ENCODE data around the gene RHO.
"Not testable (repeated sequence)": the region's sequence is repeated elsewhere in the genome, so short reads cannot be mapped to it uniquely, and the experiment has no call there.

RHO gene

DNA sequence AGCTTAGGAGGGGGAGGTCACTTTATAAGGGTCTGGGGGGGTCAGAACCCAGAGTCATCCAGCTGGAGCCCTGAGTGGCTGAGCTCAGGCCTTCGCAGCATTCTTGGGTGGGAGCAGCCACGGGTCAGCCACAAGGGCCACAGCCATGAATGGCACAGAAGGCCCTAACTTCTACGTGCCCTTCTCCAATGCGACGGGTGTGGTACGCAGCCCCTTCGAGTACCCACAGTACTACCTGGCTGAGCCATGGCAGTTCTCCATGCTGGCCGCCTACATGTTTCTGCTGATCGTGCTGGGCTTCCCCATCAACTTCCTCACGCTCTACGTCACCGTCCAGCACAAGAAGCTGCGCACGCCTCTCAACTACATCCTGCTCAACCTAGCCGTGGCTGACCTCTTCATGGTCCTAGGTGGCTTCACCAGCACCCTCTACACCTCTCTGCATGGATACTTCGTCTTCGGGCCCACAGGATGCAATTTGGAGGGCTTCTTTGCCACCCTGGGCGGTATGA lies at the start of gene RHO:
Gene RHO (plus strand): TSS at position 51 of the 512 bp plus-strand sequence. CDS start 95 bp downstream, at position 146.
- no peak for DNase-seq (ENCODE audit: low read depth in 2 of 2, low spot score in 1 of 2)

DNA sequence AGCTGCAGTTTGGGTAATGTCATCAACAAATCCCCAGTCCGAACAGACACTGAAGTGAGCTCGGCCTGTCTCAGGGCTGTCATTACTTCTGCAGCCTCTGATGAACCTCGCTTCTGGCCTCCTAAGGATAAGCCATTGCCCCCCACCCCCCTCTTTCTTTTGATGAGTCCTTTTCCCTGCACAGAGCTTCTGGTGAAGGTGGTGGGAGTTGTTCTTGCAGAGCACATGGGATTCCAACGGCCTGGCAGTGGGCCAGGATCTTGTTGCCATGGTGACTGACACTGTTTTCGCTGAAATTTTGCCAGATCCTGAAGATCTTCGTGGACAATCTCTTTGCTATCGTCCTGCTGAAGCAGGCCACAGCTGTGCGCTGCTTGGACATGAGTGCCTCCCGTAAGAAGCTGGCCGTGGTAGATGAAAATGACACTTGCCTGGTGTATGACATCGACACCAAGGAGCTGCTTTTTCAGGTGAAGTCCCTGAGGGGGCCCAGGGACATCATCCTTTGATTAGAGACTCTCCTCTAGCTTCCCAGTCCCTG lies 47.1 kb upstream of the RHO start:
- not testable (repeated sequence) for DNase-seq (ENCODE audit: low read depth in 2 of 2, low spot score in 1 of 2)

- no peak for DNase-seq (ENCODE audit: low read depth in 2 of 2, low spot score in 1 of 2)
These were observed 46.6 kb upstream of the RHO start for GRCh38 chr3:129481766-129482332.

GRCh38 chr3:129482721-129483120 lies 45.7 kb upstream of the RHO start:
- no peak for DNase-seq (ENCODE audit: low read depth in 2 of 2, low spot score in 1 of 2)

- no peak for DNase-seq (ENCODE audit: low read depth in 2 of 2, low spot score in 1 of 2)
These were observed 44.6 kb upstream of the RHO start for GRCh38 chr3:129483870-129484269.

- not testable (repeated sequence) for DNase-seq (ENCODE audit: low read depth in 2 of 2, low spot score in 1 of 2)
These were observed 43.3 kb upstream of the RHO start for GRCh38 chr3:129485146-129485545.

DNA sequence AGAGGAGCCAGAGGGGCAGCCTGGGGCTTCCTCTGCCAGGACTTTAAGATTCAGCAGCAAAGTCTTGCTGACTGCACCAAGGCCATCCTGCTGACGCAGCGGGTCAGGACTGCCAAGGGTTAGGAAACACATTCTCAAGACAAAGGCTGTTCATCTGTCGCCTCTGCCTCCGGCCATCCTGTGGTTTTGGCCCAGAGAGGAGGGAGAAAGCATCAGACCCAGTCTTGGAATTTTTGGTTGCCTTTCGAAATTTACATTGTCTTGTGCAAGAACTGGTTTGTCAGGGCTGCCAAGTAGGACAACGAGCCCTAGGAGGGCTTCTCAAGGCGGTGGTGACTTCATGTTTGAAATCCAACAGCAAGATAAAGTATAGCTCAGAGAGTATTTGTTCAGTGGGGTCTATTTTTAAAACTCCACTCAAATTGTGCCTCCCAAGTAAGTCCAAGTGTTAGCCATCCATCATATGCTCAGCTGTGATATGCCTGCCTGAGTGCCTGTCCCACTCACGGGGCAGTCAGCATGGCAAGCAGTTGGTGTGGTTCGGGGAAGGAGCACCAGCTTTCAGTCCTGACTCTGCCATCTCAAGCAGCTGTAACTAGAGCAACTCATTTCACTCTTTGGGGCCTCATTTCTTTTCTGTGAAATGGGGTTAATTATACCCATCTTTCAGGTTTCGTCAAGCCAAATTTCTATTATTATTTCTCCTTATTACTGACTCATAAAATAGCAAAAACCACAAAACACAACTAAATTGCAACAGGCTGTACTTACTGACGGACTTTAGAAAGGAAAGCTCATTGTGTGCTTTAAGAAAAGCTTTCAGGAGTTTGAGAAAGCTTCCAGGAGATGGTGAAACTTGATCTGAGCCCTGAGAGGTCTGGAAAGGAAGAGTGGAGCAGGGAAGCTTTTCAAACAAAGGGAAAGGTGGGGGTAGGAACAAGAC lies 42.4 kb upstream of the RHO start:
- no peak for DNase-seq (ENCODE audit: low read depth in 2 of 2, low spot score in 1 of 2)

- DNase-seq (ENCODE audit: low read depth in 2 of 2, low spot score in 1 of 2) = no peak
These were observed 41.8 kb upstream of the RHO start for GRCh38 chr3:129486664-129487035.

- DNase-seq (ENCODE audit: low read depth in 2 of 2, low spot score in 1 of 2) = no peak
These were observed 41.1 kb upstream of the RHO start for GRCh38 chr3:129487183-129487867.

DNA sequence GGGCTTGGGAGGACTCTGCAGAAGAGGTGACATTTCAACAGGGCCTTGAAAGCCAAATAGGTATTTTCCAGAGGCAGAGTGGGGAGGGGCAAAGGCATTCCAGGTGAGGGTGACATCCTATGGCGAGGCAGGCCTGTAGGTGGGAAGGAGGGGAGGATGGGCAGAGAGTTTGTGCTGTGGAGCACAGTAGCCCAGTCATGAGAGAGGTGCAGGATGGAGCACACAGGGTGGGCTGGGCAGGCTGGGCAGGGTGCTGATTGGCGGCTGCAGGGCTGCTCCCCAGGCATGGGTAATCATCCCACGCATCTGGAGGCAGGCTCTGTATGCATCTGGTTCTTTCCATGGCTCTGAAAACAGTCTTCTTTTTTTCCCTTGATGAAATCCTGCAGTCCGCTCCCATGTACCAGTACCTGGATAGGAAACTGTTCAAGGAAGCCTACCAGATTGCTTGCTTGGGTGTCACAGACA lies 40.5 kb upstream of the RHO start:
- DNase-seq (ENCODE audit: low read depth in 2 of 2, low spot score in 1 of 2) = not testable (repeated sequence)

DNA sequence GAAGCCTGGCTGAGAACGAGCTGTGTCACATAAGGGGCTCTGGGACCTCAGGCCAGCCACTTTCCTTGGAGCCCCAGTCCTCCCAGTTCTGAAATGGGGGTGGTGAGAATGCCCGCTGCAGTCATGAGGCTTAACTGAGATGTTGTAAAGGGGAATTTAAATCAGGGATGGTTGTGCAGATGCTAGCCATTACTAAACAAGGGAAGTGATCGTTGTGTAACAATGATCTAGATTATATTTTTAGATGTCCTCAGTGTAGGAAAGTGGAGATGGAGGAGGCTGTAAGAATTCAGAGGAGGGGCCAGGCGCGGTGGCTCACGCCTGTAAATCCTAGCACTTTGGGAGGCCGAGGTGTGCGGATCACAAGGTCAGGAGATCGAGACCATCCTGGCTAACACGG lies 39.2 kb upstream of the RHO start:
- DNase-seq (ENCODE audit: low read depth in 2 of 2, low spot score in 1 of 2) = not testable (repeated sequence)

DNA sequence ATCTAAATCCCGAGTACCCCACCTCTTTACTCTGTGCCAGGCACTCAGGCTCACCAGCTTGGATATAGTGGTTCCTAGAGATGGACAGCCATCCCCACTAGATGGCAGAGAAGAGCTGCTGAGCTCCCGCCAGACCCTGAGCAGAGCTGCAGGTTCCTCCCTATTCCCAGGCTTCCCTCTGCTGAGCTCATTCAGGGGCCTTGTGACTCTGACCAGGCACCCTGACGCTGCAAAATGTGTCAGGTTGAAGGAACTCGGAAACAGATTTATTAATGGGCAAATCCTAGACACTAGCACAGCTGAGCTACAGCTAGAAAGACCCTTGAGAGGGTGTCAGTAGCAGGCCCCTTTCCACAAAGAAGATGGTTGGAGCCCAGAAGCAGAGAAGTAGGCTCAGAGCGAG lies 38.2 kb upstream of the RHO start:
- no peak for DNase-seq (ENCODE audit: low read depth in 2 of 2, low spot score in 1 of 2)

DNA sequence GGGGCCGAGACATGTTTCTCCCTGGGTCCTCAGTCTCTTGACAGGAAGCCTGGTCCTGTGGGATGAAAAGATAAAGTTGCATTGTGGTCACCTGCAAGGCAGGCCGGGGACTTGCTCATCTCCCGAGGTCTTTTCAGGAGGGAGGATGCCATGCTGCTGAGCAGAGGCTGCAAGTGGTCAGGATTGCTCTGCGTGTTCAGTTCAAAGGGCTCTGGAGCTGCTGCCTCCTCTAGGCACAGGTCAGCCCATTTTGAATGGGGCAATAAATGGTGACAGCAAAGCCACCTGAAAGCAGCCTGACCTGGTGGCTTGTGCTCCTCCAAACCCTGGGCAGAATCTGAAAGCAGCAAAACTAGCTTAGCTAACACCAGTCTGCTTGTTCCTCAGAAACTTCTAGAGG lies 37.4 kb upstream of the RHO start:
- not testable (repeated sequence) for DNase-seq (ENCODE audit: low read depth in 2 of 2, low spot score in 1 of 2)

GRCh38 chr3:129491794-129492193 lies 36.6 kb upstream of the RHO start:
- DNase-seq (ENCODE audit: low read depth in 2 of 2, low spot score in 1 of 2) = no peak

DNA sequence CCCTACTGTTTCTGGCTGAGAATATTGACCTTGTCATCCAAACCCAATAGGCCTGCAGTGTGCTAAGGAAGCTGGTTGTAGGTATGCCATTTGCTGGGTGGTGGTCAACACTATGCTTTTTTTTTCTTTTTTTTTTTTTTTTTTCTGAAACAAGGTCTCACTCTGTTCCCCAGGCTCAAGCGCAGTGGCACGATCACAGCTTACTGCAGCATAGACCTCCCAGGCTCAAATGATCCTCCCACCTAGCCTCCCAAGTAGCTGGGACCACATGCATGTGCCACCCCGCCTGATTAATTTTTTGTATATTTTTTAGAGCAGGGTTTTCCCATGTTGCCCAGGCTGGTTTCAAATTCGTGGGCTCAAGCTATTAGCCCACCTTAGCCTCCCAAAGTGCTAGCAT lies 35.7 kb upstream of the RHO start:
- no peak for DNase-seq (ENCODE audit: low read depth in 2 of 2, low spot score in 1 of 2)

DNA sequence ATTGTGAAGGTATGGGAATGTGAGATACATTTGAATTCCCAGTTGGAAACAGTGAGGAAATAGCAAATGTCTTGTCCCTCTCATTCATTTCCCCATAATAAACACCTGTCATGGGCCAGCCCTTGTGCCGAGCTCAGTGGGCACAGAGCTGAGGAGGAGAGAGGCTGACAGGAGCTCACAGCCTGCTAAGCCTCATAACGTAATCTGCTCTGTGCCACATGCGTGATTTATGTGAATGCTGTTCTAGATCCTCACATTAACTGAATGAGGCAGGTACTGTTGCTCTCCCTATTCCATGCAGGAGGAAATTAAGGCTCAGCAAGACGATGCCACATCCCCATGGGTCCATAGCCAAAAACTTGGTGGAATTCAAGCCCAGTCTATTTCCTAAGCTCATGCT lies 35.2 kb upstream of the RHO start:
- DNase-seq (ENCODE audit: low read depth in 2 of 2, low spot score in 1 of 2) = no peak

- not testable (repeated sequence) for DNase-seq (ENCODE audit: low read depth in 2 of 2, low spot score in 1 of 2)
These were observed 33.9 kb upstream of the RHO start for GRCh38 chr3:129494499-129494898.

- DNase-seq (ENCODE audit: low read depth in 2 of 2, low spot score in 1 of 2) = not testable (repeated sequence)
These were observed 33.3 kb upstream of the RHO start for GRCh38 chr3:129495006-129495639.

DNA sequence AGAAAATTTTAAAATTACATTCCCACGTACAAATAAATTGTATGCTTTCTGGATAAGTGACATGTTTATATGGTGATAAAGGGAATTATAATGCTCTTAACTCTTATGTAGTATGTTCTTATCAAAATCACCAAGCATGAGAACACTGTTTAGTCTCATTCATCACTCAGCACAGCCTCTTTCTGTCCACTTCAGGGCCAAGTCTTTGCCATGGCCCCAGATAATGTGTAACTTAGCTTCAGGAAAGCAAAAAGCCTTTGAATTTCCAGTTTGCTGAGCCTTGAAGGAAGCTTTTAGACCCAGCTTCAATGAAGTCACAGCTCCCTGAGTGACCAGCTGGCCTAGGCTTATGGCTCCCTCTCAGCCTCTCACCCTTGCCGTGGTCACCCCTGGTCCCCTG lies 30.6 kb upstream of the RHO start:
- not testable (repeated sequence) for DNase-seq (ENCODE audit: low read depth in 2 of 2, low spot score in 1 of 2)

- not testable (repeated sequence) for DNase-seq (ENCODE audit: low read depth in 2 of 2, low spot score in 1 of 2)
These were observed 29.6 kb upstream of the RHO start for GRCh38 chr3:129498603-129499488.
